IMR-90 (cell line): ENCODE data around the gene ACOD1. TPM values are rescaled to one million over a fixed set of nuclear protein-coding genes. Genes with fewer than 3 reads are reported as not detected.

Source experiments
- ATAC-seq: fragments of 200-7000 bp; cut with Tn5 transposase; 2 replicates; pipeline ENCODE4 v1.9.1; 2020; ENCODE audit warnings: low read depth, mild to moderate bottlenecking, moderate library complexity
- BruUV-seq: library from RNA; stranded (reverse); fragments of 400-500 nt; replicated peaks from 2 replicates; lab custom pipeline; 2021; lab: Mats Ljungman, UMichigan
- CTCF ChIA-PET: fragments of 300-600 bp; formaldehyde crosslinking; extraction: SDS; loops from one replicate; lab custom pipeline; 2021; ENCODE audit warnings: antibody characterized with exemption; lab: Yijun Ruan, JAX
- POLR2A ChIA-PET: fragments of 300-600 bp; sonication (Branson Sonifier 250); formaldehyde crosslinking; loops from one replicate; lab custom pipeline; 2022; ENCODE audit warnings: antibody characterized with exemption; ENCODE audit not compliant: unreplicated experiment; lab: Charles Lee
- DNase-seq: peaks from one replicate; pipeline ENCODE4 v3.0.0; 2013
- H2AFZ ChIP-seq: replicated peaks from 2 replicates; pipeline ENCODE3; 2013; ENCODE audit warnings: low read length, mild to moderate bottlenecking; ENCODE audit not compliant: poor library complexity
- H2AK5ac ChIP-seq: 2 replicates; pipeline ENCODE4 v1.6.1; 2013; ENCODE audit warnings: low read depth, low read length, inconsistent platforms
- H2AK9ac ChIP-seq: replicated peaks from 2 replicates; pipeline ENCODE3; 2013; ENCODE audit warnings: mild to moderate bottlenecking, low read depth, low read length, moderate library complexity; ENCODE audit not compliant: poor library complexity
- H2BK120ac ChIP-seq: 2 replicates; pipeline ENCODE4 v1.6.1; 2013; ENCODE audit warnings: low read depth, low read length, inconsistent platforms
- H2BK15ac ChIP-seq: 3 replicates; pipeline ENCODE4 v1.6.1; 2013; ENCODE audit warnings: low read depth, low read length, inconsistent platforms
- H2BK20ac ChIP-seq: 2 replicates; pipeline ENCODE4 v1.6.1; 2013; ENCODE audit warnings: low read depth, mild to moderate bottlenecking, inconsistent platforms, low read length, moderate library complexity
- H2BK5ac ChIP-seq: 2 replicates; pipeline ENCODE4 v1.6.1; 2013; ENCODE audit warnings: mild to moderate bottlenecking, low read depth, low read length, inconsistent platforms; ENCODE audit not compliant: poor library complexity, severe bottlenecking
- H3K14ac ChIP-seq: replicated peaks from 2 replicates; pipeline ENCODE4 v1.6.1; 2013; ENCODE audit warnings: low read depth, low read length, inconsistent platforms
- H3K18ac ChIP-seq: 2 replicates; pipeline ENCODE4 v1.6.1; 2013; ENCODE audit warnings: low read depth, low read length, control low read depth
- H3K23ac ChIP-seq: 2 replicates; pipeline ENCODE4 v1.6.1; 2013; ENCODE audit warnings: low read depth, low read length, inconsistent platforms
- H3K27ac ChIP-seq: 2 replicates; pipeline ENCODE4 v1.5.1; 2013; ENCODE audit warnings: mild to moderate bottlenecking, control low read depth, low read length; ENCODE audit not compliant: insufficient read depth
- H3K27me3 ChIP-seq: 2 replicates; pipeline ENCODE4 v1.6.1; 2013; ENCODE audit warnings: low read length; ENCODE audit not compliant: control insufficient read depth, insufficient read depth
- H3K36me3 ChIP-seq: 2 replicates; pipeline ENCODE4 v1.6.1; 2013; ENCODE audit warnings: low read length, mixed read lengths; ENCODE audit not compliant: control insufficient read depth, insufficient read depth
- H3K4ac ChIP-seq: 2 replicates; pipeline ENCODE4 v1.6.1; 2013; ENCODE audit warnings: low read depth, low read length, inconsistent platforms
- H3K4me1 ChIP-seq: 2 replicates; pipeline ENCODE4 v1.6.1; 2013; ENCODE audit warnings: low read length, mixed read lengths; ENCODE audit not compliant: control insufficient read depth, insufficient read depth
- H3K4me2 ChIP-seq: 2 replicates; pipeline ENCODE4 v1.6.1; 2013; ENCODE audit warnings: low read depth, mild to moderate bottlenecking, control low read depth, low read length, moderate library complexity
- H3K4me3 ChIP-seq: 2 replicates; pipeline ENCODE4 v1.5.1; 2013; ENCODE audit warnings: low read depth, mild to moderate bottlenecking, control low read depth, low read length, moderate library complexity; ENCODE audit not compliant: insufficient read depth
- H3K56ac ChIP-seq: 2 replicates; pipeline ENCODE4 v1.6.1; 2013; ENCODE audit warnings: low read length, inconsistent platforms; ENCODE audit not compliant: insufficient read depth; ENCODE audit errors: extremely low read depth
- H3K79me1 ChIP-seq, 2 experiments: 2 replicates each; pipeline ENCODE4 v1.6.1; 2013; ENCODE audit warnings: low read length in 2 of 2, inconsistent platforms in 1 of 2, low read depth in 1 of 2
- H3K9ac ChIP-seq: 2 replicates; pipeline ENCODE4 v1.6.1; 2013; ENCODE audit warnings: low read depth, low read length, control low read depth
- H3K9me1 ChIP-seq: 2 replicates; pipeline ENCODE4 v1.6.1; 2013; ENCODE audit warnings: low read length, inconsistent platforms; ENCODE audit not compliant: insufficient read depth
- H3K9me3 ChIP-seq: 2 replicates; pipeline ENCODE4 v1.6.1; 2013; ENCODE audit warnings: low read length; ENCODE audit not compliant: control insufficient read depth, insufficient read depth
- H4K20me1 ChIP-seq: 2 replicates; pipeline ENCODE4 v1.6.1; 2013; ENCODE audit warnings: low read length, inconsistent platforms; ENCODE audit not compliant: insufficient read depth
- H4K5ac ChIP-seq: 2 replicates; pipeline ENCODE4 v1.6.1; 2013; ENCODE audit warnings: mild to moderate bottlenecking, low read depth, low read length, control low read depth
- H4K8ac ChIP-seq, 2 experiments: 2 replicates each; pipeline ENCODE4 v1.6.1; 2013; ENCODE audit warnings: low read depth in 2 of 2, low read length in 2 of 2, control low read depth in 1 of 2, inconsistent platforms in 1 of 2
- H4K91ac ChIP-seq: 2 replicates; pipeline ENCODE4 v1.6.1; 2013; ENCODE audit warnings: low read depth, low read length, inconsistent platforms; ENCODE audit not compliant: insufficient read depth
- BHLHE40 ChIP-seq: fragments of 150-350 bp; IDR thresholded peaks from 2 replicates; pipeline ENCODE4 v1.6.1; 2016; ENCODE audit warnings: mild to moderate bottlenecking, low read depth, low read length
- CEBPB ChIP-seq: IDR thresholded peaks from 2 replicates; pipeline ENCODE4 v1.6.1; 2012; ENCODE audit warnings: low read depth, low read length, improper control_type of control experiment
- CHD1 ChIP-seq: IDR thresholded peaks from 2 replicates; pipeline ENCODE4 v1.6.1; 2012; ENCODE audit warnings: low read depth, low read length, improper control_type of control experiment
- CTCF ChIP-seq: conservative IDR thresholded peaks from 2 replicates; pipeline ENCODE4 v1.5.1; 2012; ENCODE audit warnings: mild to moderate bottlenecking, low read depth, low read length, improper control_type of control experiment
- ELK1 ChIP-seq: fragments of 150-350 bp; IDR thresholded peaks from 2 replicates; pipeline ENCODE4 v1.6.1; 2016; ENCODE audit warnings: low read depth, mild to moderate bottlenecking, low read length, moderate library complexity, borderline replicate concordance
- FOS ChIP-seq: fragments of 150-350 bp; IDR thresholded peaks from 2 replicates; pipeline ENCODE4 v1.6.1; 2016; ENCODE audit warnings: low read depth, low read length
- MAFK ChIP-seq: IDR thresholded peaks from 2 replicates; pipeline ENCODE4 v1.6.1; 2012; ENCODE audit warnings: low read depth, low read length, improper control_type of control experiment
- MAZ ChIP-seq: IDR thresholded peaks from 2 replicates; pipeline ENCODE4 v1.6.1; 2012; ENCODE audit warnings: low read depth, mild to moderate bottlenecking, low read length, improper control_type of control experiment, moderate library complexity, borderline replicate concordance
- MXI1 ChIP-seq: IDR thresholded peaks from 2 replicates; pipeline ENCODE4 v1.6.1; 2012; ENCODE audit warnings: low read depth, mild to moderate bottlenecking, low read length, moderate library complexity, borderline replicate concordance
- NFE2L2 ChIP-seq: fragments of 150-350 bp; IDR thresholded peaks from 2 replicates; pipeline ENCODE4 v1.6.1; 2016; ENCODE audit warnings: low read depth, mild to moderate bottlenecking, low read length
- POLR2A ChIP-seq: IDR thresholded peaks from 2 replicates; pipeline ENCODE4 v1.6.1; 2012; ENCODE audit warnings: mild to moderate bottlenecking, low read depth, low read length
- RAD21 ChIP-seq: IDR thresholded peaks from 2 replicates; pipeline ENCODE4 v1.6.1; 2012; ENCODE audit warnings: low read length, improper control_type of control experiment
- RCOR1 ChIP-seq: IDR thresholded peaks from 2 replicates; pipeline ENCODE4 v1.6.1; 2012; ENCODE audit warnings: mild to moderate bottlenecking, low read length, improper control_type of control experiment; ENCODE audit not compliant: insufficient replicate concordance
- RFX5 ChIP-seq: IDR thresholded peaks from 2 replicates; pipeline ENCODE4 v1.8.0; 2012; ENCODE audit warnings: low read depth, mild to moderate bottlenecking, low read length, moderate library complexity
- SMC3 ChIP-seq: fragments of 150-350 bp; IDR thresholded peaks from 2 replicates; pipeline ENCODE4 v1.6.1; 2016; ENCODE audit warnings: low read depth, mild to moderate bottlenecking, antibody characterized with exemption, low read length, moderate library complexity
- USF2 ChIP-seq: fragments of 150-350 bp; IDR thresholded peaks from 2 replicates; pipeline ENCODE4 v1.6.1; 2017; ENCODE audit warnings: mild to moderate bottlenecking, antibody characterized with exemption, low read length, low read depth
- WGBS, 2 experiments: methylation state at CpG; one replicate each; pipeline versions ENCODE4 v1.1.5 to v1.1.7; 2013; ENCODE audit warnings: missing lambda C conversion rate in 2 of 2; ENCODE audit not compliant: insufficient read length in 1 of 2; ENCODE audit errors: extremely low coverage in 2 of 2; 5-methylcytosine and 5-hydroxymethylcytosine counted together
- dilution Hi-C: fragments of 300-500 bp; cut with HindIII; formaldehyde crosslinking; loops from one replicate; pipeline ENCODE4 v1.14.3; 2018; ENCODE audit warnings: low sequenced_read_pairs; ENCODE audit not compliant: unreplicated experiment
- in situ Hi-C: fragments of 300-500 bp; cut with MboI; formaldehyde crosslinking; loops from 3 replicates; pipeline ENCODE4 v1.14.3; 2019; ENCODE audit warnings: low sequenced_read_pairs, inconsistent platforms, mixed read lengths
- intact Hi-C: fragments of 100-400 bp; cut with micrococcal nuclease; formaldehyde crosslinking; loops from 2 replicates; pipeline ENCODE4 v1.10.0; 2022
- polyA plus RNA-seq, 3 experiments: library from polyadenylated mRNA; depleted of rRNA; stranded (reverse); fragments of >200 nt; gene quantifications; 2 replicates each; pipeline ENCODE4 v1.2.3, GENCODE V29; 2012; ENCODE audit warnings: low replicate concordance in 1 of 3
- total RNA-seq: library from RNA; depleted of rRNA; stranded (reverse); fragments of >200 nt; gene quantifications from 2 replicates; pipeline ENCODE4 v1.2.3, GENCODE V29; 2012

ACOD1 gene
- total and polyA plus RNA-seq, 2 of the 4 experiments (the other 2 are of a cell fraction): not detected

GRCh38 chr13:76968041-76968440, 19.7 kb downstream of the ACOD1 start:
- Histone ChIP-seq H2BK120ac (no peak overlapping the region), H2BK5ac (no peak overlapping the region), H2BK15ac (no peak overlapping the region), H2AFZ (no peak overlapping the region), H3K4me3 (no peak overlapping the region), H3K14ac (no peak overlapping the region), H4K20me1 (no peaks in the 10 kb centered on the region), H3K9me3 (no peaks in the 10 kb centered on the region), H3K4ac (no peak overlapping the region), H3K56ac (no peak overlapping the region), H3K9ac (no peak overlapping the region), H4K8ac (no peak overlapping the region), H3K27ac (no peak overlapping the region), H2BK20ac (no peak overlapping the region), H3K9me1 (no peaks in the 10 kb centered on the region), H3K18ac (no peak overlapping the region), H3K4me1 (peaks cover 1% of the 10 kb centered on the region; the same call in 1 of the 2 replicates), H2AK5ac (no peak overlapping the region), H3K23ac (no peak overlapping the region), H2AK9ac (no peak overlapping the region), H3K4me2 (no peak overlapping the region), H3K36me3 (no peaks in the 10 kb centered on the region), H3K79me1 (no peaks in the 10 kb centered on the region), H4K91ac (no peak overlapping the region), H4K5ac (no peak overlapping the region), H3K27me3 (peaks cover 6% of the 10 kb centered on the region)
- CTCF ChIA-PET: no interaction called here
- no peak for DNase-seq
- dilution Hi-C loops (no loop called here), intact Hi-C loops (no loop called here), in situ Hi-C loops (no loop called here)
- no peak for ATAC-seq
- POLR2A ChIA-PET: no interaction called here
- TF ChIP-seq MAZ (no peak), RCOR1 (no peak), POLR2A (no peak), RAD21 (no peak), NFE2L2 (no peak), MXI1 (no peak), RFX5 (no peak), USF2 (no peak), CTCF (no peak), CHD1 (no peak), BHLHE40 (no peak), SMC3 (no peak), MAFK (no peak), FOS (no peak), ELK1 (no peak), CEBPB (no peak)
- no TSS peak for BruUV-seq
- WGBS, 2 experiments: 50% methylated on average over 1 of the region's 6 CpGs; no CpG with 5 or more reads in 1 of the 2 experiments
